Tracheal epithelial cell (primary cell): Measurements from ENCODE around the gene LRPAP1. TPM values are rescaled to one million over a fixed set of nuclear protein-coding genes. Genes with fewer than 3 reads are reported as not detected.

Experiments used
- total RNA-seq: library from RNA; depleted of rRNA; stranded (reverse); fragments of >200 nt; gene quantifications from 2 replicates; pipeline ENCODE4 v1.2.1, GENCODE V29; 2014

Gene LRPAP1
- total RNA-seq: 85.3 and 99.7 TPM in 2 replicates

GRCh38 chr4:3531879-3532750 is at the start of gene LRPAP1:
LRPAP1 (minus strand) TSS chr4:3532422; CDS start chr4:3532412, 10 bp downstream.

GRCh38 chr4:3462790-3463415 is 69.3 kb downstream of the LRPAP1 start, which contains the start of gene DOK7:
DOK7 (plus strand) TSS chr4:3463306; CDS start chr4:3463376, 70 bp downstream.

Other genes with a start within 250 kb of the LRPAP1 start
- 30.3 and 51.3 TPM in 2 replicates for gene RGS12, start 239.4 kb downstream of the LRPAP1 start, total RNA-seq
- gene HGFAC, start 90.5 kb downstream of the LRPAP1 start, total RNA-seq: not detected in 2 replicates
- gene DOK7, start 69.1 kb downstream of the LRPAP1 start, total RNA-seq: 5.5 and 7.2 TPM in 2 replicates
- gene ADRA2C, start 234.0 kb upstream of the LRPAP1 start, total RNA-seq: 0.72 TPM in 1 of 2 replicates, not detected in the other